Ovary (tissue), 3 donors: Measurements from ENCODE around the gene OR2G2.

ENCODE experiments used
- CTCF ChIP-seq, 3 donors: fragments of 450-650 bp in 2 of 3; fragments of 200-600 bp in 1 of 3; IDR thresholded peaks; one replicate each; pipeline versions ENCODE4 v1.5.1 to v1.8.0; 2016 to 2022; ENCODE audit warnings: antibody characterized with exemption in 3 of 3, mild to moderate bottlenecking in 1 of 3
- EP300 ChIP-seq: sonication (generic); formaldehyde crosslinking; IDR thresholded peaks from one replicate; pipeline ENCODE4 v1.6.1; 2017; ENCODE audit warnings: antibody characterized with exemption
- POLR2A ChIP-seq: fragments of 450-650 bp; IDR thresholded peaks from one replicate; pipeline ENCODE4 v1.6.1; 2017; ENCODE audit warnings: antibody characterized with exemption, mild to moderate bottlenecking, moderate library complexity
- donor health status: DM: no; HTN: no; CAD: no.

GRCh38 chr1:247588060-247588459, at the start of gene OR2G2:
- TF ChIP-seq CTCF (IDR thresholded peaks at IDR 0.05) (no peak), POLR2A (no peak), EP300 (no peak)
